Measurements from ENCODE around the gene ATF2. TPM values are rescaled to one million over a fixed set of nuclear protein-coding genes. Genes with fewer than 3 reads are reported as not detected.
"Not testable (repeated sequence)": the region's sequence is repeated elsewhere in the genome, so short reads cannot be mapped to it uniquely, and the experiment has no call there.

The ATF2 gene
- total RNA-seq, 4 donors from 2014 or later: 36.5 to 48.6 (median 43.5) TPM

DNA sequence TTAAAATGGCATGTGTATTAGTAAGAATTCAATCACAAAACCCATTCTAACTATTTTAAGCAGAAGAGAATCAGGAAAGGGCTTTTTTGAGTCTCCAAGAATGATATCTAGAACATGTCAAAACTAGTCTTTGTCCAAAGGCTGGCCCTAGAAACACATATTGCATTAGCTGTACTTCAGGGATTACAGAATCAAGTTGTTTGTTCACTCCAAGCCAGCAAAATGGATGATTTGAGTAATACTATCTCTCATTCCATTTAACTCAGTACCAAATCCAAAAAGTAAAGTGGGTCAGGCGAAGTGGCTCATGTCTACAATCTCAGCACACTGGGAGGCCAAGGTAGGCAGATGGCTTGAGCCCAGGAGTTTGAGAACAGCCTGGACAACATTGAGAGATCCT, 41.3 kb downstream of the ATF2 start:
- Histone ChIP-seq H3K4me3 (no peak overlapping the region), H3K4me1 (peaks cover 0 to 23% (median 12%) of the 10 kb centered on the region in 4 donors), H3K27ac (replicated peaks in 1 of 4) (no peak overlapping the region), H3K36me3 (peaks cover 0 to 24% (median 3%) of the 10 kb centered on the region in 4 donors), H3K27me3 (no peaks in the 10 kb centered on the region), H3K9me3 (no peaks in the 10 kb centered on the region)
- DNase-seq (ENCODE audit: extremely low spot score): no peak
- 100% methylated on average over 1 of the region's 1 CpG for WGBS
- intact Hi-C loops (cut with DNase I): no loop called here
- TF ChIP-seq POLR2A (IDR thresholded peaks at IDR 0.05; ENCODE audit: low read depth) (no peak), EP300 (IDR thresholded peaks at IDR 0.05) (no peak), CTCF (IDR thresholded peaks at IDR 0.05) (no peak), POLR2AphosphoS5 (IDR thresholded peaks at IDR 0.05) (no peak)

DNA sequence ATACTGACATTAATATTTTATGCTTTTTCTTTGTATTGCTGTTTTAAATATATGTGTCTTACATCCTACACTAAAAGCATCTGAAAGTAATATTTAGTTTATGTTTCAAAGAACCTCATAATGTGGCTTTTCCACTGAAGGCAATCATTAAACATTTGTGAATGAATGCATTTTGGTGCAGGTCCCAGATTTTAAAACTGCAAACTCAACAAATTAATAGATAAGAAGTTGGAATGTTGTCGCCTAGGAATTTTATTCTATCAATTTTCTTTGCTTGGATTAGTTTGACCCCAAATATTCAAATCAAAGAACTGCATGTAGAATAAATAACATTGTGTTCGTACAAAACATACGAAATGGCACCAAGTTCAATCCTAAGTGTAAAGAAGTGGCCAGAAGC, 44.7 kb downstream of the ATF2 start:
- Histone ChIP-seq H3K27ac (replicated peaks in 1 of 4) (no peak overlapping the region), H3K36me3 (peaks cover 0 to 13% (median 3%) of the 10 kb centered on the region in 4 donors), H3K4me1 (peaks cover 0 to 16% (median 5%) of the 10 kb centered on the region in 4 donors), H3K27me3 (no peaks in the 10 kb centered on the region), H3K9me3 (no peaks in the 10 kb centered on the region), H3K4me3 (no peak overlapping the region)
- DNase-seq (ENCODE audit: extremely low spot score): no peak
- 93% methylated on average over 3 of the region's 3 CpGs for WGBS
- TF ChIP-seq POLR2AphosphoS5 (IDR thresholded peaks at IDR 0.05): no peak
- no peak for TF ChIP-seq POLR2A (IDR thresholded peaks at IDR 0.05; ENCODE audit: low read depth)
- no peak for TF ChIP-seq CTCF (IDR thresholded peaks at IDR 0.05)
- TF ChIP-seq EP300 (IDR thresholded peaks at IDR 0.05): no peak
- intact Hi-C loops (cut with DNase I): no loop called here

- no peak for DNase-seq (ENCODE audit: extremely low spot score)
- Histone ChIP-seq H3K27me3 (no peaks in the 10 kb centered on the region), H3K27ac (replicated peaks in 1 of 4) (no peak overlapping the region), H3K4me1 (no peaks in the 10 kb centered on the region), H3K4me3 (no peak overlapping the region), H3K36me3 (peaks cover 20 to 88% (median 53%) of the 10 kb centered on the region in 4 donors), H3K9me3 (no peaks in the 10 kb centered on the region)
- no peak for TF ChIP-seq EP300 (IDR thresholded peaks at IDR 0.05)
- TF ChIP-seq POLR2A (IDR thresholded peaks at IDR 0.05; ENCODE audit: low read depth): no peak
- TF ChIP-seq POLR2AphosphoS5 (IDR thresholded peaks at IDR 0.05): no peak
- peak; percentile 73 to 76 (median 74) for TF ChIP-seq CTCF (IDR thresholded peaks at IDR 0.05)
- 59% methylated on average over 3 of the region's 3 CpGs for WGBS
- intact Hi-C loops (cut with DNase I): no loop called here
Observed at GRCh38 chr2:175111200-175111657, 56.8 kb downstream of the ATF2 start.

- H3K27me3 ChIP-seq; H3K9me3 ChIP-seq; H3K4me1 ChIP-seq; H3K4me3 ChIP-seq; DNase-seq (ENCODE audit: extremely low spot score); intact Hi-C loops (cut with DNase I); H3K27ac ChIP-seq (replicated peaks in 1 of 4): not testable (repeated sequence)
- WGBS: 100% methylated on average over 5 of the region's 39 CpGs
- peaks cover 5 to 71% (median 34%) of the 10 kb centered on the region in 4 donors for H3K36me3 ChIP-seq
Observed at GRCh38 chr2:175108091-175108490, 59.9 kb downstream of the ATF2 start.

GRCh38 chr2:175107146-175107545, 60.9 kb downstream of the ATF2 start:
- H3K27me3 ChIP-seq: no peaks in the 10 kb centered on the region
- WGBS: 90% methylated on average over 4 of the region's 4 CpGs
- TF ChIP-seq POLR2A (IDR thresholded peaks at IDR 0.05; ENCODE audit: low read depth): no peak
- no peak for TF ChIP-seq CTCF (IDR thresholded peaks at IDR 0.05)
- no peak for TF ChIP-seq EP300 (IDR thresholded peaks at IDR 0.05)
- TF ChIP-seq POLR2AphosphoS5 (IDR thresholded peaks at IDR 0.05): no peak
- no peak overlapping the region for H3K27ac ChIP-seq (replicated peaks in 1 of 4)
- no peaks in the 10 kb centered on the region for H3K4me1 ChIP-seq
- intact Hi-C loops (cut with DNase I): no loop called here
- no peak overlapping the region for H3K4me3 ChIP-seq
- H3K36me3 ChIP-seq: peaks cover 4 to 68% (median 25%) of the 10 kb centered on the region in 4 donors
- H3K9me3 ChIP-seq: no peaks in the 10 kb centered on the region
- DNase-seq (ENCODE audit: extremely low spot score): no peak
